GM15510 (cell line): Measurements from ENCODE around the gene KIAA1549.

ENCODE experiments used
- POLR2A ChIP-seq: IDR thresholded peaks from 3 replicates; pipeline ENCODE4 v1.6.1; 2011; ENCODE audit warnings: borderline replicate concordance; ENCODE audit not compliant: insufficient read length; ENCODE audit errors: extremely low read depth

KIAA1549 gene

DNA sequence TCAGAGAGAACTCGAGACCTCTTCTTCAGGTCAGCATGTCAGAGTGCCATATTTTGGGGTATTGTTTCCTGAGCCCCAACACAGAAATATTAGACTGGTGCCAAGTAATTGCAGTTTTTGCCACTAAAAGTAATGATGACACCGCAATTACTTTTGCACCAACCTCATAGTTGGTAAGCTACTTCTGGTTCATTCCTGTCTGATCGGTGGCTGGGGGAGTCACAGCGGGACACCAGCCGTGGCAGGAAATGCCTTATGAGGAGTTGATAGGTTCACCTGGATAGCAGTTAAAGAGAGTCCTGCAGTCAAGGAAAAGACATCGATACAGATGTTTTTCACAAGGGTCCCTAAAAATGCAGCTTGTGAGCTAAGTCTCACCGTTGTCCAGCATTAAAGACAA, 159.3 kb downstream of the KIAA1549 start:
- TF ChIP-seq POLR2A = no peak

DNA sequence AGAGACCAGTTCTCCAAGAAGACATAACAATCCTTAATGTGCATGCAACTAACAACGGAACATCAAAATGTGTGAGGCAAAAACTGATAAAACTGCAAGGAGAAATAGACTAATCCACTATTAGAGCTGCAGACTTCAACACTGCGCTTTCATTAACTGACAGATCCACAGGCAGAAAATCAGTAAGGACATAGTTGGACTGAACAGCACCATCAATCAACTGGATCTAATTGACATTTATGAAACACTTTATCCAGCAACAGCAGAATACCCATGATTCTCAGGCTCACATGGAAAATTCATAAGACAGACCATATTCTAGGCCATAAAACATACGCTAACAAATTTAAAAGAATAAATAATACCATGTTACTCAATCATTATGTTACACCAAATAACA, 161.6 kb downstream of the KIAA1549 start:
- no peak for TF ChIP-seq POLR2A

DNA sequence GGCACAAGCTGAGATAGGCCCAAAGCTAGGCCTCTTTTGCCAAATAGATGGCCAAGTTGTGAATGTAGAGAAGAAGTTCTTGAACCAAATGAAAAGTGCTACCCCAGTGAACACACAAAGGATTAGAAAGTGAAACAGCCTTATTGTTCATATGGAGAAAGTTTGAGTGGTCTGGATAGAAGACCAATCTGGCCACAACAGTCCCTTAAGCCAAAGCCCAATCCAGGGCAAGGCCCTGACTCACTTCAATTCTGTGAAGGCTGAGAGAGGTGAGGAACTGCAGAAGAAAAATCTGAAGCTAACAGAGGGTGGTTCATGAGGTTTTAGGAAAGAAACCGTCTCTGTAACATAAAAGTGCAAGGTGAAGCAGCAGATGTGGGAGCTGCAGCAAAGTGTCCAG, 164.5 kb downstream of the KIAA1549 start:
- TF ChIP-seq POLR2A = no peak

DNA sequence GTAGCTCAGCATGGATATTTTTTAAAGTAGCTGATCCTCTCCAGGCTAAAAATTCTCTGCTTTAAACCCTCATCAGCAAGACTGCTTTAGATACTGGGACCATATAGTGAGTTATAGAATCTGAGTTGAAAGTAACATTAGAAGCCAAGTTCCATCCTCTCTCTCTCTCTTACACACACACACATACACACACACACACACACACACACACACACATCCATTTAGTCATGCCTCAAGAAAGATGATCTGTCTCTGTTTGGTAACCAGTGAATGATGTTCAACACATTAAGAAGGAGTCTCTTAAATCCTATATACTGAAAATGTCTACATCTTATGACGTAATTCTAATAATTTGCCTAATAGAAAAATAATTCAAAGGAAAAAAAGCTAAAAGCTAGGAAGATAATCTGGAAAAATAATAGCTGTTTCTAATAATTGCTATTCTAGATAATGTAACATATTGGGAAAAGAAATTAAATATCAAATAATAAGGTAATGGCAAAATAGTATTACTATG, 166.3 kb downstream of the KIAA1549 start:
- TF ChIP-seq POLR2A = no peak

DNA sequence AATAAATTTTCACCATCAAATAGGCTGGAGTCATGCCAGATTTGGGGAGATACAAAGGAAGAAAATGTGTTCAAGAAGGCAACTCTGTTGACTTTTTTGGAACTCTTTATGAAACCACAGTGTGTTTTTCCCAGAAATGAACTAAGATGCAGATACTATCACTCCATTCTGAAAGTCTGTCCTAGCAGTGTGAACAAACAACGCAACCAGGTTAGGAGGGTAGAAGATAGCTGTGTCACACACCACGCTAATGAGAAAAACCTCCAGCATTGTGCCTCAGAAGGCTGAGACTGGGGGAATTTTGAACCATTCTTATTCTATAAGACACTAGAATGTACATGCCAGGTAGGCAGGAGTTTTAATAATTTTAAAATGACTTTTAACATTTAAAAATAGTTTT, 167.2 kb downstream of the KIAA1549 start:
- TF ChIP-seq POLR2A = no peak

DNA sequence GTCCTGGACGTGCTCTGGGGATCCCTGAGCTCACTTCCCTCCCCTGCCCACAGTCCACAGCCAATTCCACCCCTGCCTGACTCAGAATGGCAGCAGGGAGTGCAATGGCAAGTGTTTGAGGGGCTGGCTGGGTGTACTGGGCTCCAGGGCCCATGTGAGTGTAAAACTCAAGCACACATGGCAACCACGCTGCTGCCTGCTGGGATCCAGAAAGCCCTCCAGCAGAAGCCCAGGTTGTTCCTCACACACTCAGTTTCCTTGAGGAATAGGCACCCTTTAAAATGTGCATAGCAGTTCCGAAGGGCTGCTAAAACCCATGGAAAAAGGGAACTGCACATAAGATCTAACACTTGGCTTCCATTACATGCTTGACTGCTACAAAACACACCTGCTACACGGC, 171.8 kb downstream of the KIAA1549 start:
- TF ChIP-seq POLR2A = no peak

DNA sequence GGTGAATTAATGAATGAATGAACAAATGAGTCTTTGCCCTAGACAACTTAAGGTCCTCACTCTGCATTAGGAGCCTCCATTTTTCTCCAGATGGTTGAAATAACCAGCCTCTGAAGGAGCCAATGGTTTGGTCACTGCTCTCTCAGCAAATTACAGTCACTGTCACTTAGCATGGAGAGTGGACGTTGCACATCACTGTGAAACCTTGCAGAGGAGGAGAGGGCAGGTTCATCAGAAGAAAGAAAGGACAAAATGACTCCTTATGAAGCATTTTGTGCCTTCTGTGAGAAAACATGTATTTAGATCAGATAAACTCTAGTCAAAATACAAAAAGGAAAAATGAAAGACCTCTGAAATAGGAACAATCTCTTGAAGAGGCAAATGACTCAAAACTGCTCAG, 176.6 kb downstream of the KIAA1549 start:
- TF ChIP-seq POLR2A = no peak

DNA sequence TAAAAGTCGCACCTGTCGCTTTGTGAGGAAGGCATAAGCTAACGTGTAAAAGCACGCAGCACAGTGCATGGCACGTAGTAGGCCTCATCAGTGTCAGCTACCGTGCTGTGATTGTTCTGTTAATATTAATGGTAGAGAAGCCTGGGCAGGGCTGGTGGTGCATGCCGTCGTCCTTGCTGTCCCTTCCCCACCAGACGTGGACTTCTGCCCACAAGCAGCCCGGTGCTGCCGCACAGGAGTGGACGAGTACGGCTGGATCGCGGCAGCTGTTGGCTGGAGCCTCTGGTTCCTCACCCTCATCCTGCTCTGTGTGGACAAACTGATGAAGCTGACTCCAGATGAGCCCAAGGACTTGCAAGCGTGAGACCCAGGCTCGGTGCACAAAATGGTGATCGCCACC, 178.5 kb downstream of the KIAA1549 start:
- no peak for TF ChIP-seq POLR2A

DNA sequence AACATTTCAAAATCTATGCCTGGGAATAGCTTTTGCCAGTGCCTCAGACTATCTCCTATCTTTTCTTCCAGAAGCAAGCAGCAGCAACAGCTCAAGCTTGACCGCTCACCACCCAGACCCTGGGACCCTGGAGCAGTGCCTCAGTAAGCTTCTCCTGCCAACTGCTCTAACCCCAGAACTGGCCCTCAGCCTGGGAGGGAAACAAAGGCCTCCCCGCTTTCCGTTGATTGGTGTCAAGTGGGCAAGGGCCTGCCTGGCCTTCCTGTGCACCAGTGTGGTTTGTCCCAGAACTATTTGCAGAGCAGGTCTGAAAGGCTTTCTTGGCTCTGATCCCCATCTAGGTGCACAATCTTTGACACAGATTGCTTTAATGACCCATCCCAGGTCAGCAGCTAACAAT, 179.9 kb downstream of the KIAA1549 start:
- no peak for TF ChIP-seq POLR2A

DNA sequence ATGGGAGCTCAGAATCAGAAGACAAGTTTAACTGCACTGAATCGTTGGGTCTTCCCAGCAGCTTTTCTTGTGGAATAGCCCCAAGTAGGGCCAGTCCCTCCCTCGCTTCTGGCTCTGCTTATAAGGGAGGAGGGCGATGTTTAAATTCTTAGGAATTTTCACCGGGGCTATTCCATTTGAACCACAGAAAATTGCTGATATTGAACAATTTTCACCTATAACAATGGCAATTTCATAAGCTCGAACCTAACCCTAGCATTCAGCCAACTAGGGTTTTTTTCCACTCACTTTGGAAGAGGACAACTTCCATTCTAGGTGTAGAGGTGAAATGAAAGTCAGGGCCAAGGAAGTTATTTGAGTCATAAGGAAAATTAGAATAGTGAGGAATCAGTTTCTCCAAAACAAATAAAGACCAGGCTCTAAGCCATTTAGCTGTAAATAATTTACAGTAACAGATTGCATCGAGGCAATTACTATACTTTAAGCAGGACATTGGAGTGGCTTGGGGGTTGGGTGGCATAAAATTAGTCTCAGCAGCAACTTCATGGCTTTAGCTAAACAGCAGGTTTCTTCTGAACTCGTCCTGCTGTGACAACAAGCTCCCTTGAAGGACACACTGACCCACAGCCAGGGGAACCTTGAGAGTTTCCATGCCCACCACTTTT, 181.7 kb downstream of the KIAA1549 start:
- TF ChIP-seq POLR2A = no peak

DNA sequence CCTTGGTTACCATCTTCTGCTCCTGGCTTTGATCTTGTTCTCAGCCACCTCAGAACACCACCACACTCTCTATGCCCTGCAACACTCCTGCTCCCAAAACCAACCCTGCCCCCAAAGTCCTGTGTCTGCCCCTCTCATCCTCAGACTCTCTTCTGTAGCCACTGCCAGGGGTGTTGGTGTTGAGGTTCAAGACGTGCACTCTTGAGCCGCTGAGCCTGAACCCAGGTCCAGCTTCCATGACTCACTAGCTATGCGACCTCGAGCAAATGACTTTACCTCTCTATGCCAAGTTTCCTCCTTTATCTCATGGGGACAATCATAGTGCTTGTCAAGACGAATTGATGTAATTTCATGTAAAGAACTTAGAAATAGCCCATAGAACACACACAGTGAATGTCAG, 182.4 kb downstream of the KIAA1549 start:
- no peak for TF ChIP-seq POLR2A

DNA sequence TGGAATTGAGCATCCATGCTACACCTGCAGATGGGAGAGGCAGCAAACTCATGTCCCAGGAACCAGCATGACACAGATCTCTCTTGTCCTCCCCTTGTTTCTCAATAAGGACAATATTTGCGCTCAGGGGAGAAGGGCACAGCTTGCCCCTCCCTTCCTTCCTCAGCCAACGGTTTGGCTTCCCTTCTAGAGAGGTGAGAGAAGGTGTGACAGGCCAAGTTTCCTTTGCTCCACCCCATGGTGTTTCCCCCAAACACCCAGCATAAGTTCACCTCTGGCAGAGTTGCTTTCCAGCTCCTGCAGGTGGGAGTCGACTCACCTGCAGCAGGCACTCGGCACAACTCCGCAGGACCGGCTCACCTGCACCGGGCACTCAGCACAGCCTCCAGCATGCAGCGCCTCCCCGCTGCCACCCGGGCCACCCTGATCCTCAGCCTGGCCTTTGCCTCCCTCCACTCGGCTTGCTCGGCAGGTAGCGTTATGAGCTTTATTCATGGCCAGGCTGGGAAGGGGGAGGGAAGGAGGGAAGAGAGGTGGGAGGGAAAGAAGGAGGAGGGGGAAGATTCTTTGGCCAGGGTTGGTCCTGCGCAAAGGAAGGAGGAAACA, 183.4 kb downstream of the KIAA1549 start, which contains the start of the genes ATP6V0A4 and TMEM213:
ATP6V0A4 (minus strand) TSS at position 482 of the 606 bp plus-strand sequence. CDS start 26,949 bp downstream, outside the sequence.
TMEM213 (plus strand) TSS at position 280 of the 606 bp plus-strand sequence; CDS start at position 391, 111 bp downstream.
- TF ChIP-seq POLR2A = no peak

DNA sequence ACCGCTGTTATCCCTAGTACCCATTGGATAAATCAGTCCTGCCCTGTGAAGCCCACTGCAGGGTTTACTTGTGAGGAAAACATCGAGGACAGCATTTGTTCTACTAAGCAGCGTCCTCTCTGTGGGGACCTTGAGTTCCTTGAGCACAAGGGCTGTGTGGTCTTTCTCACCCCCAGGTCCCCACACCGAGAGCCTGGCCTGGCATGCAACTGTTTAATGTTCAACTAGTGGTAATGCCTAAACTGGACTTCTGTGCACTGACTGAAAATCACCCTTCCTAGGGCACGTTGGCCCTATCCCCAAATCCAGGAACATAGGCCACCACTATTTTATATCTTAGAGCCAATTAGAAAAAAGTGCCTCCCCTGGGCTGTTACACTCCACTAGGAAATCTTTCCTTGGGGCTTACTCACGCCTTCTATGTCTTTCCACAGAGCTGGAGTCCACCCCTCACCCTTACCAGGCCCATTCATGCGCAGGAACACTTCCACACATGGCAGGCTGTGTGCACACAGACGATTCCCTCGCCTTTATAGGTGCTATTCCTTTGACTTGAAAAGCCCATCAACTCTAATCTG, 185.1 kb downstream of the KIAA1549 start:
- TF ChIP-seq POLR2A = no peak

DNA sequence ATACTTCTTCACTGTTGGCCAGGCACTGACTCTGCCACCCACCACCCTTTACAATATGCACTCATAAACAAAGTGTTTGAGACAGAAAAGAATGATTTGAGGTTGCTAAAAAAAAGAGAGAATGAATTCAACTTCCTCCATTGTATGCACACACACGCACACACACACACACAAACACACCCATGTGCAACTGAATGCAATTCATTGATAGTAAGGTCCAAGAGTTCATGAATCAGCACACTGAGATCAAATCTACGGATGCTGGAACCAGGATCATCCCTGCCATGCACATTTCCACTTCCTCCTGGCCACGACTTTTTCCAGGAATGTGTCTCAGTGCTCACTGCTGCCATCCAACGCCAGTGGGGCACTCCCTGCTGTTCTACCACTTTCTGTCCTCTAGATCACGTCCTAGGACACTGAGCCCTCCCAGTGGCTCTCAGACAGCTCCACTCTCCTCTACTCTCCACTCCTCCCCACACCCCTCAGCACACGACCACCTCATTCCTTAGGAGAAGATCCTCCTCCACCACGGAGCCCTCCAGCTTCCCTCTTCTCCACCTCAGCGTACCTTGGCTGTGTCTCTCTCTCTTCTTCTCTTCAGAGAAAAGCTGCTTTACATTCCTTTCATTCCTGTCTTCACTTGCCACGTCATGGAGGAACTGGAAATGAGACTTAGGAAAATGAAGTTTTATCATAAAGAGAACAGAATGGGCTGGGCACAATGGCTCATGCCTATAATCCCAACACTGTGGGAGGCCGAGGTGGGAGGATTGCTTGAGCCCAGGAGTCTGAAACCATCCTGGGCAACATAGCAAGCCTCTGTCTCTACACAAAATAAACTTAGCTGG, 195.4 kb downstream of the KIAA1549 start:
- TF ChIP-seq POLR2A = no peak

DNA sequence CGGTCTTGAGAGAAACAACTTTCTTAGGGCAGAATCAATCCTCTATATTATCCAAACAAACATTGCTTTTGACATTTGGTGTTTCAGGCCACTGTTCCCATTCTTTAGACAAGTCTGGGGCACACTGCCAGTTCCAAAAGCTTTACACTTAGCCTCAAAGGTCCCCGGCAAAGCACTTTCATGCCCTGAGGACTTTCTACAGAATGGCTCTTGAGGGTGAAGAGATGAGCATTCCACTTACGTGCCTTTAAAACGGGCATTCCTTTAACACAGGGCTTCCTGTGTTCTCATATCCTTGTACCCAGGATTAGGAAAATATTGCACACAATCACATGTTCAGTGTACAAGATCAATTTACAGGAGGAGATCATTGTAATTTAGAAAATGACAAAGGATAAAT, 196.5 kb downstream of the KIAA1549 start:
- TF ChIP-seq POLR2A = no peak
